GM11168 (cell line): Measurements from ENCODE around the gene PDIA3.
"Not testable (repeated sequence)": the region's sequence is repeated elsewhere in the genome, so short reads cannot be mapped to it uniquely, and the experiment has no call there.

ENCODE experiments used
- in situ Hi-C: fragments of 300-500 bp; cut with MboI; formaldehyde crosslinking; loops from one replicate; pipeline ENCODE4 v1.12.0; 2022; ENCODE audit warnings: low sequenced_read_pairs; ENCODE audit not compliant: unreplicated experiment

Gene PDIA3

GRCh38 chr15:43746245-43746902 lies at the start of gene PDIA3:
PDIA3 (plus strand) TSS chr15:43746438; CDS start chr15:43746540, 102 bp downstream.
- in situ Hi-C loops = not testable (repeated sequence)

GRCh38 chr15:43702174-43702573 lies 44.1 kb upstream of the PDIA3 start:
- in situ Hi-C loops = loop anchor here (5.0 kb wide), 1 partner anchor 100 kb away; no protein-coding TSS in a partner anchor

GRCh38 chr15:43702701-43703424 lies 43.4 kb upstream of the PDIA3 start:
- in situ Hi-C loops = loop anchor here (5.0 kb wide), 1 partner anchor 101 kb away; no protein-coding TSS in a partner anchor

GRCh38 chr15:43710431-43711131 lies 35.7 kb upstream of the PDIA3 start:
- in situ Hi-C loops = not testable (repeated sequence)

GRCh38 chr15:43723151-43723550 lies 23.1 kb upstream of the PDIA3 start:
- in situ Hi-C loops = no loop called here

GRCh38 chr15:43726306-43726705 lies 19.9 kb upstream of the PDIA3 start:
- in situ Hi-C loops = not testable (repeated sequence)

- in situ Hi-C loops = not testable (repeated sequence)
These were observed 18.0 kb upstream of the PDIA3 start for GRCh38 chr15:43728053-43728725.

- in situ Hi-C loops = no loop called here
These were observed 10.8 kb upstream of the PDIA3 start for GRCh38 chr15:43735416-43735815.

GRCh38 chr15:43746903-43747309 lies 668 bp downstream of the PDIA3 start:
- in situ Hi-C loops = not testable (repeated sequence)

- in situ Hi-C loops = no loop called here
These were observed 2.1 kb downstream of the PDIA3 start for GRCh38 chr15:43748376-43748775.

GRCh38 chr15:43749690-43750345 lies 3.6 kb downstream of the PDIA3 start:
- in situ Hi-C loops = no loop called here

- in situ Hi-C loops = no loop called here
These were observed 5.6 kb downstream of the PDIA3 start for GRCh38 chr15:43751885-43752284.

GRCh38 chr15:43762824-43763223 lies 16.6 kb downstream of the PDIA3 start:
- in situ Hi-C loops = no loop called here

GRCh38 chr15:43763819-43764446 lies 17.7 kb downstream of the PDIA3 start:
- in situ Hi-C loops = no loop called here

GRCh38 chr15:43769584-43770228 lies 23.5 kb downstream of the PDIA3 start:
- in situ Hi-C loops = no loop called here

GRCh38 chr15:43771816-43772215 lies 25.6 kb downstream of the PDIA3 start:
- in situ Hi-C loops = no loop called here

GRCh38 chr15:43772624-43773023 lies 26.4 kb downstream of the PDIA3 start:
- in situ Hi-C loops = no loop called here

- in situ Hi-C loops = no loop called here
These were observed 27.8 kb downstream of the PDIA3 start for GRCh38 chr15:43774062-43774461.

GRCh38 chr15:43775411-43775965 lies 29.2 kb downstream of the PDIA3 start:
- in situ Hi-C loops = no loop called here
